GM18858 (cell line): ENCODE data around the gene CUL4A.
"Not testable (repeated sequence)": the region's sequence is repeated elsewhere in the genome, so short reads cannot be mapped to it uniquely, and the experiment has no call there.

Experiments
- ATAC-seq: cut with Tn5 transposase; IDR thresholded peaks from one replicate; pipeline ENCODE4 v1.9.1; 2021; ENCODE audit not compliant: unreplicated experiment

CUL4A gene

DNA sequence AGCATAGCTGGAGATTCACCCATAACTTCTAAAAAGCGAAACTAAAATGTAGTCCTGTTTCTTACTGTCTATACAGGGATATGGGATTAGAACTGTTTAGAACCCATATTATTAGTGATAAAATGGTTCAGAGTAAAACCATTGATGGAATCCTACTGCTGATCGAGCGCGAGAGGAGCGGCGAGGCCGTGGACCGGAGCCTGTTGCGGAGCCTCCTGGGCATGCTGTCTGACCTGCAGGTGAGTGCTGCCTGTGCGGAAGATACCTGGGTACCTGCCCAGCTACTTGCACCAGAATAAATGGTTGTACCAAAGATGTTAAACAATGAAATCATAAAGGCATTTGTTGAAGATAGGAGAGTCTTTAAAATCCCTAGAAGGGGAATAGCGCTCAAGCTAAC lies 23.7 kb downstream of the CUL4A start:
- ATAC-seq: no peak

DNA sequence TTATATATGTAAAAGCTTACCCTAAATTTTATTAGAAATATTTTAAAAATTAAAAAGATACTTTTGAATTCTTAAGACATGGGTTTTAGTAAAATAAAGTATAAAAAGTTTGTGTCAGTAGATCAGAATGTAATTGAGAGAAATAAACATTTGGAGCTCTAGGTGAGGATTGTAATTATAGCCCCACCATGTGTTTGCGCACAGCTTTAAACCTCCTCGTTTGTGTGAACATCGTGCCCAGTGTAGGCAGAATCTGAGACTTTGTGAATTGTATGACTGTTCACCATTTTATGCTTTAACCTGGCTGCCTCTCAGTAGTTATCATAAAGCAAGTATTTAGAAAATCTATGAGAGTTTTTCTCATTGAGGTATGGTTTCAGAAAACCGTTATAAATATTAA lies 29.1 kb downstream of the CUL4A start:
- ATAC-seq: no peak

DNA sequence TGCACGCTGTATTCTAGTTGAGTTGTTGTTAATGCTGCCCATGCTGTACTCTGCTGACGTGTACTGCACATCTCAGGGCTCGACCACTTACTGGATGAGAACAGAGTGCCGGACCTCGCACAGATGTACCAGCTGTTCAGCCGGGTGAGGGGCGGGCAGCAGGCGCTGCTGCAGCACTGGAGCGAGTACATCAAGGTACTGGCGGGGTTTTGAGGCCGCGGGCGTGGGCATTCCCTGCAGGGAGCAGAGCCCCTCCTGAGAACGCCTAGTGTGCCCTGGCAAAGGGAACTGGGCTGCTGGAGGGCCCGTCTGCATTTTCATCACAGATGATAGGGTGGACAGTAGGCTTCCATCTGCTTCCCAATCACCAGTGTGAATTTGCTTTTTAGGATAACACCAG lies 29.9 kb downstream of the CUL4A start:
- no peak for ATAC-seq

- no peak for ATAC-seq
These were observed 30.6 kb downstream of the CUL4A start for GRCh38 chr13:113239986-113240385.

GRCh38 chr13:113241623-113242022 lies 32.2 kb downstream of the CUL4A start:
- not testable (repeated sequence) for ATAC-seq

GRCh38 chr13:113243847-113244246 lies 34.4 kb downstream of the CUL4A start:
- no peak for ATAC-seq

GRCh38 chr13:113245849-113246796 lies 36.7 kb downstream of the CUL4A start:
- ATAC-seq: no peak

GRCh38 chr13:113252516-113253095 lies 43.2 kb downstream of the CUL4A start:
- no peak for ATAC-seq

GRCh38 chr13:113257908-113258307 lies 48.5 kb downstream of the CUL4A start:
- ATAC-seq: not testable (repeated sequence)

GRCh38 chr13:113258321-113259054 lies 49.1 kb downstream of the CUL4A start:
- ATAC-seq: no peak

DNA sequence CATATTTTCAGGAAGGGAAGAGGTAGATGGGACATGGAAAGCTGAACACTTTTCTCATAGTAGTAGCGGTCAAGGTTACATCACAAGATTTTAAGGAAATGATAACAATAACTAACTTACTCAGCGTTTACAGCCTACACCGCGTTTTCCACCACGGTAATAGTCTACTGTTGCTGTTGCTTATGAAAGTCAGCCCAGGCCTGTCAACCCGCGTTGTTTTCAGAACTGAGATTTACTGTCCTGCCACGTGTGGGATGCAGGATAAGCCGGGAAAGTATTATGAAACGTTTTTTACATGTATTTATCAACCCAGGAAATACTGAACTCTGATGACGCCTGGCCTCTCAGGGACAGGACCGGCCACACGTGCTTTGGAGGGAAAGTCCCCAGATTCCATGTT lies 51.6 kb downstream of the CUL4A start:
- no peak for ATAC-seq

DNA sequence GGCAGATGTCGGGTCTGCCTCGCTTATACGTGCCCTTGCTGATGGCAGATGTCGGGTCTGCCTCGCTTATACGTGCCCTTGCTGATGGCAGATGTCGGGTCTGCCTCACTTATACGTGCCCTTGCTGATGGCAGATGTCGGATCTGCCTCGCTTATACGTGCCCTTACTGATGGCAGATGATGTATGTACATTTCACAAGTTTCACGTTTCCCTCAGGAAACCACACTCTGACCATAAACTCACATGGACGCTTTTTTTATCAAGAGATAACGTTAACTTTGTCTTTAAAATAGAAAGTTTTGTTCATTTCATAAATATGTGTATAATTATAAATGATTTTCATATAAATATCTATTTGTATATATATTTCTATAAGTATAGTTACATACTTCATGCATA lies 53.6 kb downstream of the CUL4A start:
- not testable (repeated sequence) for ATAC-seq

DNA sequence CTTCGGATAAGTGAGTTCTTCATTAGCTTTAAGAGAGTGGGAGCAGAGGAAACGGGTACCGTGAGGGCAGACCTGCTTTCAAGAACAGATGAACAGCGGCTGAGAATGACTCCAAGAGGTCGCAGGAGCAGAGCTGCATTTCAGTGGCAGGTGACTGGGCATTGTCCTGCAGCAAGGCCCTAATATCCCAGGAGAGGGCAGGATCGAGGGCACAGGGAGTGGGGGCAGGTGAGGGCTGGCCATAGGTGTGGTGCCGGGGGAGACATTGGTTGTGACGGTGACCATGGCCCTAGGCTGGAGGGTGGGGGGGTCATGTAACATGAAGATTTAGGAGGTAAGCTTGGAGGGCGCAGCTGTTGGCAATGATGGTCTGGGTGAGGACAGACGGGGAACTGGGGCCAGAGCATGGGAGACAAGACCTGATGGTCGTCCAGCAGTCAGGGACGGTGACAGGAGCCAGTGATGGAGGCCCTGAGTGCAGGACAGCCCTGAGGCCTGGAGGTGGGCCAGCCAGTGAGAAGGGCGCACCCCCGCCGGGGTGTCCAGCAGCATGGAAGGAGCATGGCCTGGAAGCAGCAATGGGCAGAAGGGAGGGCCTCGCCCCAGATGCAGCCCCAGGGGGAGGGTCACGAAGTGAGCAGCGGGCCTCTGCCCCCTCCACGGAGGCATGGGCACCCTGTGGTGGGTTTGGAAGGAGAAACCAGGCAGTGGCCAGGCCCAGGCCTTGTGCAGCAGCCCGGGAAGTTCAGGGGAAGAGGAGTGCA lies 58.4 kb downstream of the CUL4A start:
- no peak for ATAC-seq

- no peak for ATAC-seq
These were observed 62.6 kb downstream of the CUL4A start for GRCh38 chr13:113272031-113272430.

DNA sequence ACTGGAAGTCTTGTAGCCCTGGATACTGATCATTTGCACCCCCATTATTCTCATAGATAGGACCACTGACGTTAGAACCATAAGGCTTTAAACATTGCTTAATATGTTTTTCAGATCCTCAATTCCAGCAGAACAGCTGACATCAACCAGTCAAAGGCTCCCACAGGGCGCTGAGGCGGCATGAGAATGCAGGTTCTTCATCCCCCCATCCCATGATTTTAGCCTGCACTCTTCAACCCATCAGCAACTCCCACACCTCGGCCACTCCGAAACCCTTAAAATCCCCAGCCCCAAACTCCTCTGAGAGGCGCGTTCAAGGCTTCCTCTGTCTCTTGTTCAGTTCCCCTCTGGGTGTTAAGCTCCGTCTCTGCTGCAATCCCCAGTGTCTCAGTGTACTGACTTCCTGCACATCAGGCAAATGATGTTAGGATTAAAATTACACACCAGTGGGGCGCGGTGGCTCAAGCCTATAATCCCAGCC lies 63.3 kb downstream of the CUL4A start:
- no peak for ATAC-seq

DNA sequence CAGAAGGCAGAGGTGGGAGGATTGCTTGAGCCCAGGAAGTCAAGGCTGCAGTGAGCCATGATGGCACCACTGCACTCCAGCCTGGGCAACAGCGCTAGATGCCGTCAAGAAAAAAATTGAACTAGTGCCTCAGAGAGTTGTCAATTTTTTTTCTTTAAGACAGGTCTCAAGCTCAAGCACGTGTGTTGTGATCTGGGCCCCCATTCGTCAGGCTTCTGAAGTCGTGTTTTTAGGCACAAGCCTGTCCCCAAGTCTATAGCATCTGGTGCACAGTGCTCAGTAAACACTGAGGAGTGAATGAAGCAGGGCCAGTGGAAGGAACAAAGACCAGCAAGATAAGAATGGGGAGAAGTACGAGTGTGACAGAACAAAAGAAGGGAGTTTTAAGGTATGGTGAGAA lies 63.9 kb downstream of the CUL4A start:
- ATAC-seq: no peak

- ATAC-seq: no peak
These were observed 64.6 kb downstream of the CUL4A start for GRCh38 chr13:113273851-113274590.

GRCh38 chr13:113274721-113275120 lies 65.3 kb downstream of the CUL4A start:
- ATAC-seq: no peak

DNA sequence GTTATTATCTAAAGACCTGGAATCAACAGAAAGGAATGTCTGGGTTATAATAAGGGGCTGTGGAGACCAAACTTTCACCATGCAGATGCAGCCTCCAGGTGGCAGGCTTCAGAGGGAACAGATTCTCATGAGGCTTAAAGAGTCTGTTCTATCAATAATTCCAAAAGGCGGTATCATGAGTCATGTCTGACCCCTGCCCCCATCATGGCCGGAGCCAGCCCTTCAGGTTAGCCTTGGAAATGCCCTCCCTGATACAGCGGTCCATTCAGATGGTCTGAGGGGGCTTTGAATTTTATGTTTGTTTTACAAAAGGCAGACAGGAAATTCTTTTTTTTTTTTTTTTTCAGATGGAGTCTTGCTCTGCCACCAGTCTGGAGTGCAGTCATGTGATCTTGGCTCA lies 66.0 kb downstream of the CUL4A start:
- no peak for ATAC-seq

DNA sequence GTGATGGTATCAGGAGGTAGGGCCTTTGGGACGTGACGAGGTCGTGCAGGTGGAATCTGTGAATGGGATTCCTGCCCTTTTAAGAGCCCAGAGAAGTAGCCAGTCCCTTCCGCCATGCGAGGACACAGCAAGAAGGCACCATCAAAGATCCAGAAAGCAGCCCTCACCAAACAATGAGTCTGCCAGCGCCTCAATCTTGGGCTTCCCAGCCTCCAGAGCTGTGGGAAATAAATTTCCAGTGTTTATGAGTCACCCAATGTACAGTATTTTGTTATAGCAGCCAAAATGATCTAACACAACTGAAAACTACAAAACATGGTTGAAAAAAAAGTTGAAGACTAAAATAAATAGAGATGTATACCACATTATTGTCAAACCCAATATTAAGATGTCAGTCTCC lies 70.7 kb downstream of the CUL4A start:
- no peak for ATAC-seq
